Measurements from ENCODE around the gene MAGI3.
"Not testable (repeated sequence)": the region's sequence is repeated elsewhere in the genome, so short reads cannot be mapped to it uniquely, and the experiment has no call there.

MAGI3 gene

DNA sequence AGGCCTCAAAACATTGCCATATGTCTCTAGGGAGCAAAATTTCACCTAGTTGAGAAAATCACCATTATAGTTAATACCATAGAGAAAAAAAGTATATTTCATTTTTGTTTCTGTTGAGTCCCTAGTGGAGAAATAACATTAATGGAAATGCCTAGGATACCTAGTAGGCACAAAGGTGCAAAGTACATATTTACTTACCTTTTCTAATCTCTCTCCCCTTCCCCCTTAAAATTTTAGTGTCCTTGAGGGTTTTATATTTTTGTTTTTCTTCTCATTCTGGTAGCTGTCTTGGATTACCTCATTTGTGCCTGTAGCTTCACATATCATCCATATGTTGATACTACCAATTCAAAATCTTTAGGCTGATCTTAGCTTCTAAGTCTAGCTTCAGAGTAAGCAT lies 127.0 kb downstream of the MAGI3 start:
- DNase-seq (ENCODE audit: low read depth), result no peak

DNA sequence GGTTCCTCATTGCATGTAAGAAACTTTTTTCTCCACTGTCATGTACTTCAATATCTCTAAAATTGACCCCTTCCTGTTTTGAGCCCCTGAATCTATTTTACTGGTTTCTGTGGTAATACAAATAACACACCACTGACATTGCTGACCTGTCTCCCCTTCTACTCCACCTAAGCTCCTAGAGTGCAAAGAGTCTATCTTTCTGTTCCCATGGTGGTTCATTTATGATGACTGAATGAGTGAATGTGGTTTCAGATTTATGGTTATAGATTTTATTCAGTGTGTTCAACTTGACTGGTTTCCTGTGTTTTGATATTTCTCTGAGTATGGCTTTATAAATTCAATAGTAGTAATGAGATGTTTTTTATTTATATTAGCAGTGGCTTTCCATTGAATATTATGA lies 127.7 kb downstream of the MAGI3 start:
- no peak for DNase-seq (ENCODE audit: low read depth)

DNA sequence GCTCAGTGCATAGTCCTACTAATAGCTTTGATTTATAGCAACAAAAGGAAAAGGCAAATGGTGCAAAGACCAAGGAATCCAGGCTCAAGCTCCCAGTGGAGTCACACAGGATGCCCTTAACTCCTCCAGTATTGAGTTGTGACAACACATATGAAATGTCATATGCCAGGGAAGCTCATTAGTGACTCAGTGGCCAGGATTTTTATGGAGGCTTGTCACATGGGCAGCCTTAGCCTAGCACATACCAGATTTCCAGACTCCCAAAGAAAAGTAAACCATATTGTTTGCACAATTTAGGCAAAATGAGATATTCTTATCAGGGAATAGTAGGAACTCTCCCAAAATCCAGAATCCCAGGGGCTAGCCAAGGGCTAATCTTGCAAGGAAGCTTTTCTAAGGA lies 129.2 kb downstream of the MAGI3 start:
- no peak for DNase-seq (ENCODE audit: low read depth)

DNA sequence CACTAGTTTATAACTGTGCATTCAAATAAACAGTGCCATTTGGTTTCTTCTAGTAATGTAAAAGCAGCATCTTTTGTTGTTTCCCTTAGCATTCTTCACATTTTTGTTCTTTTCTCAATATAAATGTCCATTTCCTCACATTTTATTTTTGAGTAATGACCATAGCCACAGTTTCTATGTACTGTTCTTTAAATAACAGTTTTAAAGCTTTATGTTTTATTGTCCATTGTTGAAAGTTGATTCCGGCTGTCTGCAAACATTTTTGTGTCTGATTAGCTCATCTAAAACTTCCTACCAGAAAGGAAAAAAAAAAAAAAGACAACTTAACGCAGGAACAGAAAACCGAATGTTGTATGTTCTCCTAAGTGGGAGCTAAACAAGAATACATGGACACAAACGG lies 139.7 kb downstream of the MAGI3 start:
- DNase-seq (ENCODE audit: low read depth), result no peak

DNA sequence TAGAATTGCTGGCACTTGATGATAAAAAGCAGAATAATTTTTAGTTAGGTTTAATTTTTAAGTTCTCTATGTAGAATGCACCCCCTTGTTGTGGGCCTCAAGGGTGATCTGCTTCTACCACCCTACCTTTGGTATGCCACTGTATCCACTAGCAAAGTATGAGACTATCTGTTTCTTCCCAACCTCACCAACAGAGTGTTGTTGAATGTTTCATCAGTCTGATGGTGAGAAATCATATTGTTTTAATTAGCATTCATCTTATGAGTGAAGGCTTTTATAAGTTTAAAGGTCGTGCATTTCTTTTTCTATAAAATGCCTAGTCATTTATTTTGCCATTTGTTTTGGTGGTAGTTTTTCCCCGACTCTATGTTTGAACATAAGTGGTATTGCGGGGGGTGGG lies 141.0 kb downstream of the MAGI3 start:
- no peak for DNase-seq (ENCODE audit: low read depth)

DNA sequence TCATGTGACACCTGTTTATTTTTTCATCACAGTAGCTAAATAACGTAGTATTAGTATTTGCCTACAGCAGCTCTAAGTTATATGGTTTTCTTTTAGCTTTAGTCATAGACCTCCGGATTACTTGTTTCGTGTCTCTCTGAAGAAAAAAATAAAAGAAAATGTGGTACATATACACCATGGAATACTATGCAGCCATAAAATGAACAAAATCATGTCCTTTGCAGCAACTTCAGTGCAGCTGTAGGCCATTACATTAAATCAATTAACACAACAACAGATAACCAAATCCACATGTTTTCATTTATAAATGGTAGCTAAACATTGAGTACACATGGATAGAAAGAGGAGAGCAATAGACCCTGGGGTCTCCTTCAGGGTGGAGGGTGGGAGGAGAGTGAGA lies 142.7 kb downstream of the MAGI3 start:
- no peak for DNase-seq (ENCODE audit: low read depth)

DNA sequence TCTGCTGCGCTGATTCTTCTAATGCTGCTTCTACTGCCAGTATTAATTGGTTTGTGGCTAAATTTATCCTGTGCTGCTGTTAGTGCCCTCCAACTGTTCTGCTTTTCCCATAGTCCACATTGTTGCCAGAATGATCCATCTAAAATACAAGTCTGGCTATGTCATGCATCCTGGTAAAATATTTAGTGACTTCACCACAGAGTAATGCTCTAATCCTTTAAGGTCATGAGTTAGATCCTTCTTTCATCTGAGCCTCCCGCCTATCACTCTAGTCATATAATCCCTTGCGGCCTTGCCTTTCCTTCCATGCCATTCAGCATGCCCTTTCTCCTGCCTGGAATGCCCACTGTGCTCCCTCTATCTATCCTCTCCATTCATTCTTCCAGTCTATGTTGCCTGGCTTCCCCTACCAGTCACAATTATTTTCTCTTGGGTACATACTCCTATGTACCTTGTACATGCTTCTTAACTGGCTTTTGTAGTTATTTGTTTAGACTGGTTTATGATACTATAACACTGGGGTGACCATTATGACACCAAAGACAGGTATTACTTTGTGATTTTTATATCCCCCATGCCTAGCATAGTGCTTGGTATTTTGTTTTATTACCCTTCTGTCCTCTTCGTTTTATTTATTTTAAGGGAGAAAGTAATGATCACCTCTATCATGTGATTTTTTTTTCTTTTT lies 144.0 kb downstream of the MAGI3 start:
- no peak for DNase-seq (ENCODE audit: low read depth)

DNA sequence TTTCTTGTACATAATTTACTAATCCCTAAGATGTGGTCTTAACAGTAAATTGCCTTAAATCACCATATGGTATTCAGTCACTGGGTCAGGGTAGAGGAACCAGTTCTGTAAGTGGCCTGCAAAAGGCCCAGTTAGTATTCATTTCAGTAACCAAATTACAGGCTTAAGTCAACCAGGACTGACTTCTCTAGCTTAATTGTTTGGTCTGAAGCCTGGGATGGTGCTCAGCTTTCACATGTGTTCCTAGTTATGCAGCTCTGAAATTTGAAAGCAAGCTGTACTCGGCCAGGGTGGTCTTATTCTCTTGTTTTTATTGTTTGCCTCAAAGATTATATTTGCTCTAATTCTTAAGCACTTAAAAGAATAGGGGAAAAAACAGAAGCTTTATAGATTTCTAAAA lies 144.6 kb downstream of the MAGI3 start:
- no peak for DNase-seq (ENCODE audit: low read depth)

DNA sequence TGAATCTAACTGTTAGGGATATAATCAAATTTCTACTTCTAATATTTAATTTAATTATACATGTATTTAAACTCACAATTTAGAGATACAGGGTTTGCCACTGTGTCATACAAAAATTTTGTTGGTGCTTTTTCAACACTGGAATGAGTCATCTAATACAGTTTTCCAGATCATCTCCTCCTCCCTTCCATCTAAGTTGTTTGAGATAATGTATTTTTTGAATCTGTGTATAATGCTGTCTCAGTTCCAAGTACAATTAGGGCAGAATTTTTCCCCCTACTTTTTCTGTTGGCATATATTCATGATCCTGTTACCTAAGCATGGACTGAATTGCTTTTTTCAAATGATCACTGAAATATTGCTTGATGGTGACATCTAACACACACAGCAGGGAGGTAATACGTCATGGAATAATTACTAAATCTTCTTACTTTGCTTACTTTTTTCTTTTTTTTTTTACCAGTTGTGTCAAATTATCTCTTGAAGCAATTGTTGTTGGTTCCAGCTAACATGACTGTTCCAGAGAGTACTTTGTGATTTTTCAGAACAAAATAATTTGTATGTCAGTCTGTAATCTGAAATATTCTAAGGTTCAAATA lies 146.0 kb downstream of the MAGI3 start:
- no peak for DNase-seq (ENCODE audit: low read depth)

DNA sequence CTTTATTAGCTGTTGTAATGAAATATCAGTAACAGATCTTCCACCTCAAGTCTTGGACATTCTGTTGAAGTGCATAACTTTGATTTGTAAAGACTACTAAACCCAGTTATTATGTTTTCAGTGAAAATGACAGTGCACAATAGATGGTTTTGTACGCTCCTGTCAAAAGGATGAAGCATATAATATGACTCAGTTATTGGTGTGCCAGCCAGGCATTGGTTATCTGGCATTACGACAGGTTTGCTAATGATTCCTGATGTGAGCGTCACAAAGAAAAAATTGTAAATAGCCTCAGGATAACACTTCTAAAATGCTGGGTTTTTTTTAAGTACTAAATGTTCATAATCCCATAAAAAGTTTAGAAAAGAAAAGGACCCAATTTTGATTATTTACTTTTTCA lies 147.9 kb downstream of the MAGI3 start:
- no peak for DNase-seq (ENCODE audit: low read depth)

DNA sequence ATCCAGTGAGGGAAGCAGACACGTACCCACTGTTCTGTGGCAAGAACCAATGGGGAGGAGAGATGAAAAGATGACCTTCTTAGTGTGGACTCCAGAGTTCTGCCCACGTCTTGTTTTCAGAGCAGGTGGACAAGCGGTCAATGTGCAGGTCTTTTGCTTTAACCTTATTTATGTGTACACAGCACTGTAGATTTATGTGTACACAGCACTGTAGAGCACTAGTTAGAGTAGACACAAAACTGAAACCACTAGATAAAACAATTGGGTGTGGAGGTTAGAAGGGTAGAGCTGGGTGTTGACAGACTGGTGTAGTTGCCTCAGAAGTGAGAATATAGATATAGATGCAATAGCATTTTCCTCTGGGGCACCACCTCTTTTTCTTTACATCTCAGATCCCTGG lies 150.0 kb downstream of the MAGI3 start:
- DNase-seq (ENCODE audit: low read depth), result no peak

DNA sequence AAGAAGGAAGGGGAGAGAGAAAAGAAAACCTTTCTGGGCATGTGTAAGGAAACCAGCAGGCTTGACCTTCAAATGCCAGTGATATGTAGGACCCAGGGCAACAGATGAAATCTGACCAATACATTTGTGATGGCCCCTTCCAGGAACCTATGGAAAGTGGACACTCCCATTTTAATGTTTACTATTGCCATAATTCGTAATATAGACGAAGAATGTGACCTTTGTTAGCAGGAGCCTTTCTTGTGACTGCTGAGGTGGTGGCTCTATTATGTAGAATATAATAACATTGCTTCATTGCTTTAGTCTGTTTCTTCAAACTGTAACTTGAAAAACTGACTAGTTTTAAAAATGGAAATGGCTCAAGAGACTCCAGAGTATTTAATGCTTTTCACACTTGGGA lies 150.8 kb downstream of the MAGI3 start:
- no peak for DNase-seq (ENCODE audit: low read depth)

DNA sequence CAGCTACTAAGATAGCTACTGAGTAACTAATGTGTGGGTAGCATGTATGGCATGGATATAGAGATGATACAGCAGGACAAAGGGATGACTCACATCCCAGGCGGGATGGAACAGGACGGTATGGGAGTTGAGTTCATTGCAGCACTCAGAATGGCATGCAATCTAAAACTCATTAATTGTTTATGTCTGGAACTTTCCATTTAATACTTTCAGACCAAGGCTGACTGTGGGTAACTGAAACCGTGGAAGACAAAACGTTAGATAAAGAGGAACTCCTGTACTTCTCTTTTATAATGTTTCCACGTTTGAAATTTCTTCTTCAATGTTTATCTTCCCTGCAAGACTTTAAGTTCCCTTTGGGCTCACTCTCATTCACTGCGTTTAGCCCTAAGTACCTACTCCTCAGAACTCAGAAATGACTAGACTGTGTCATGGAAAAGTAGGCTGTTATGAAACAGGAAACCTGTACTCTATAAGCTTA lies 151.9 kb downstream of the MAGI3 start:
- no peak for DNase-seq (ENCODE audit: low read depth)

DNA sequence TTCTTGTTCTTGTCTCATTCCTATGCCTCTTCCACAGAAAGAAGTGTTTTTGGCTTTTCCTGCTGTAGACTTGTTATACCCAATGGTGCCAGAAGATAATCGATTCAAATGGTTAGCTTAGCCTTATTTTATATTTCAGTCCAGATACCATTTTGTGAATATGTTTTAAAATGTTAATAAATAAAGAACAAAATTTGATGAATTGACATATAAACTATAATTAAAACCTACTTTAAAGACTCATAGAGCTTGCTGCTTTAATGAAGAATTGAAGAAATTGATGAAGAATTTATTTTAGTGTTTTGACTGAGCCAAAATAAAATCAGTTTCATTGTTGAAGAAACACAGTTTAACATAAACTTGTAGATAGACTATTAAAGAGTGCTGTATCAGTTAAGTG lies 152.8 kb downstream of the MAGI3 start:
- DNase-seq (ENCODE audit: low read depth), result no peak

DNA sequence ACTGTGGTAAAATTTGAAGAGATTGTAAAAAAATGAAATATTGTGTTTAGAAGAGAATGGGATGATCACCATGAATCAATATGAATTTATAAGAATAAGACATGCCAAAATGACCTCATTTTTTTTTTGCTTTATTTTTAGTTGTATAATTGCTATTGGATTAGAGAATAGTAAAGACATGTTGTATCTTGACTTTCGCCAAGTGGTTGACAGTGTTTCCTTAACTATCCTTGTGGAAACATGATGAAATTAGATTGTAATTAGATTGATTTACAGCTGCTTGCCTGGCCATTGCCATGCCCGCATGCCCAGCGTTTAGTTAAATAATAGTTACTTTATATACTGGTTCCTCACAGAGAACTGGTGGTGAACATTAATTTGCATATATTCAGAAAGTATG lies 154.9 kb downstream of the MAGI3 start:
- DNase-seq (ENCODE audit: low read depth), result no peak

DNA sequence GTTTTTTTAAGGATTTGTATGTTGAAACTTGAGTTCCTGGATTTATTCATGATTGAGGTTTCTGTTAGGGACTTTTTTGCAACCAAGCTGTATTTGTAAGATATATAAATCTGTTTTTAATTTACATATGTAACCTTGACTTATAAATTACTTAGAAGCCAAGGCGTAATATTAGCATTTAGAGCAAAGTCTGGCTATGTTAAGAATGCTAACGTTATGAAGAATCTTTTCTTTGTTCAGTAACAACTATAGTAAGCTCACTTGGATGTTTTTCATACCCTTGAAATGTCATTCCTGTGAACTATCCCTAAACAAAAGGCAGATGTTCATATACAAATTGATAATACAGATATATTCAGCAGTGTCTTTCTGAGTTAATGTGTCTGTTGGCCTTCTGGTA lies 155.3 kb downstream of the MAGI3 start:
- DNase-seq (ENCODE audit: low read depth), result no peak

DNA sequence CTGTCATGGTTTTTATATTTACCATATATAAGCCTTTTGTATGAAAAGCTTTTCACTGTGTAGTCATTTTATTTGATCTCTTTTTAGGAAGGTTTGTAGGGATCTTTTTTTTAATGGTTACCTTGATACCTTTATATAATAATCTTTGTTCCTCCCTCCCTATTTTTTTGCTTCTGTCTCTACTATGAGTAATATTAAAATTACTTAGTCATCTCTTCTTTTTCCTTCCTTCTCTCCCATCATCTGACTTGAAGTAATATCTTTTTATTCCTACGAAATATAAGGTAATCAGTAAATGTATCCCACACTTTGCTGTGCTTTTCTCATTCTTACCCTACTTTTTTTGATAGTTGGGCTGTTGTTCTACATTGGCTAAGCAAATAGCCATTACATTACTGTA lies 161.4 kb downstream of the MAGI3 start:
- DNase-seq (ENCODE audit: low read depth), result no peak

DNA sequence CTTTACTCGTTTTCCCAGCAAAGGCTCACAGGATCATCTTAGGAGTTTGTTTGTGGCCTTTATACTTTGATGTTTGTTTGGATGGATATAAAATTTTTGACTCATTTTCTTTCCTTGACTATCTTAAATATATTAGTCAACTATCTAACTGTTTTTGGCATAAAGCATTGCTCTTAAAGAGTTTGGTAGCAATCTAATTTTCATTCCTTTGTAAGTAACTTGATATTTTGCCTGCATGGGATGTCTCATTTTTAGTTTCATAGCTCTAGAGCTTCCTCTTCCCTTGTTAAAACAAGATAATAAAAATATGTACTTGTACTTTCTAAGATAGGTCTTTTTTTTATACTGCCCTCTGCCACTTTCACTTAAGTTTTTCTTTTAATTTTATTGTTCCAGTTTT lies 161.9 kb downstream of the MAGI3 start:
- no peak for DNase-seq (ENCODE audit: low read depth)

DNA sequence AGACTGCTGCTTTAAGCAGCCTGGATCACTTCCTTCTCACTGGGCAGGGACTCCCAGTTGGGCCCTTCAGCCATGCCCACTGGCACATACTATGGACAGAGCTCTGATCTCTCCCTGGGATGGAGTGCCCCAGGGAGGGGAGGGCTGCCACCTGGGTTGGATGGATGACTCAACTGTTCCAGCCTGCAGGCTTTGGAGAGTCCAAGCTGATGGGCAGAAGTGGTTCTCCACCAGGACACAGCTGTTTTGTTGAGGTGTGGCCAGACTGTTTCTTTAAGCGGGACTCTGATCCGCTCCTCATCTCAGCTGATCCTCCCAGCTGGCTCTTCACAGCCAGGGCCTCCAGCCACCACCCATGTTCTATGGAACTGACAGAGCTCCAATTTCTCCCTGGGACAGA lies 166.9 kb downstream of the MAGI3 start:
- no peak for DNase-seq (ENCODE audit: low read depth)

DNA sequence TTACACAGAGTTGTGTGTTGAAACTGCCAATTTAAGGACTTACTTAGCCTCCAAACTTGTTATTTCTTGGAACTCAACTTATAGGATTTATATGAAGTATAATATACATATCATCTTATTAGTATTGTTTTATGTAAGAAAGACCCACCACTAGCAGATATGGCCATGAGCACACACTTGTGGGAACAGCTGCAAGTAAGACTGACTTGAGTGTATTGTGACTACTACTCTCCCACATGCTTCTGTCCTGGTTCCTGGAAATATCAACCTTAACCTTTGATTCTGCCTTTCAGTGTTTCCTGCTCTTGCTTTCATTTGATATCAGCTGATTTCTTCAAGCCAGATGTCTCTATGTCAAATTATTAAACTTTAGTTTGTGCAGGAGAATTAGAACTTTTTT lies 175.3 kb downstream of the MAGI3 start:
- no peak for DNase-seq (ENCODE audit: low read depth)

DNA sequence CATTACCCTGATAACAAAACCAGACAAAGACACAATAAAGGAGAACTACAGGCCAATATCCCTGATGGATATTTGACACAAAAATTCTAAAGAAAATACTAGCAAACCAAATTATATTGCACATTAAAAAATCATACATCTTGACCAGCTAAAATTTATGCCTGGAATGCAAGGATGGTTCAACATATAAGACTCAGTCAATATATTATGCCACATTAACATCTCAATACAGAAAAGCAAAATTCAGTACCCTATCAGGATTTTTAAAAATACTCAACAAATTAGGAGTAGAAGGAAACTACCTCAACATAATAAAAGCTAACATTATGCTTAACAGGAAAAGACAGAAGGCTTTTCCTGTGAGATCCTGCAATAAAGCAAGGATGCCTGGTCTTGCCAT lies 177.1 kb downstream of the MAGI3 start:
- no peak for DNase-seq (ENCODE audit: low read depth)

DNA sequence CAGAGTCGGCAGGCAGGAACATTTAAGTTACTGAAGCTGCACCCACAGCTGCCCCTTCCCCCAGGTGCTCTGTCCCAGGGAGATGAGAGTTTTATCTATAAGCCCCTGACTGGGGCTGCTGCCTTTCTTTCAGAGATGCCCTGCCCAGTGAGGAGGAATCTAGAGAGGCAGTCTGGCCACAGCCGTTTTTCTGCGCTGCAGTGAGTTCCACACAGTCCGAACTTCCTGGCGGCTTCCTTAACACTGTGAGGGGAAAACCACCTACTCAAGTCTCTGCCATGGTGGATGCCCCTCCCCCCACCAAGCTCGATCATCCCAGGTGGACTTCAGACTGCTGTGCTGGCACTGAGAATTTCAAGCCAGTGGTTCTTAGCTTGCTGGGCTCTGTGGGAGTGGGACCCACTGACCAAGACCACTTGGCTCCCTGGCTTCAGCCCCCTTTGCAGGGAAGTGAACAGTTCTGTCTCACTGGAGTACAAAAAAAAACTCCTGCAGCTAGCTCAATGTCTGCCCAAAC lies 185.5 kb downstream of the MAGI3 start:
- not testable (repeated sequence) for DNase-seq (ENCODE audit: low read depth)

DNA sequence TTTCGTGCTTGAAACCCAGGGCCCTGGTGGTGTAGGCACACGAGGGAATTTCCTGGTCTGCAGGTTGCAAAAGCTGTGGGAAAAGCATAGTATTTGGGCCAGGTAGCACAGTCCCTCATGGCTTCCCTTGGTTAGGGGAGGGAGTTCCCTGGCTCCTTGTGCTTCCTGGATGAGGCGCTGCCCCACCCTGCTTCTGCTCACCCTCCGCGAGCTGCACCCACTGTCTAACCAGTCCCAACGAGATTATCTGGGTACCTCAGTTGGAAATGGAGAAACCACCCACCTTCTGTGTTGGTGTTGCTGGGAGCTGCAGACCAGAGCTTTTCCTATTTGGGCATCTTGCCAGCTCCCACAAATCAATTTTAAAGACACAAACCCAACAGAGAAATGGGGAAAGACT lies 186.0 kb downstream of the MAGI3 start:
- no peak for DNase-seq (ENCODE audit: low read depth)
